HG02885 (cell line): ENCODE measurements around the gene CARMIL3.

Source experiments
- ATAC-seq: cut with Tn5 transposase; IDR thresholded peaks from one replicate; pipeline ENCODE4 v1.9.1; 2021; ENCODE audit warnings: mild to moderate bottlenecking; ENCODE audit not compliant: unreplicated experiment, poor library complexity

CARMIL3 gene

GRCh38 chr14:24060984-24061913 lies 9.4 kb downstream of the CARMIL3 start:
- no peak for ATAC-seq

DNA sequence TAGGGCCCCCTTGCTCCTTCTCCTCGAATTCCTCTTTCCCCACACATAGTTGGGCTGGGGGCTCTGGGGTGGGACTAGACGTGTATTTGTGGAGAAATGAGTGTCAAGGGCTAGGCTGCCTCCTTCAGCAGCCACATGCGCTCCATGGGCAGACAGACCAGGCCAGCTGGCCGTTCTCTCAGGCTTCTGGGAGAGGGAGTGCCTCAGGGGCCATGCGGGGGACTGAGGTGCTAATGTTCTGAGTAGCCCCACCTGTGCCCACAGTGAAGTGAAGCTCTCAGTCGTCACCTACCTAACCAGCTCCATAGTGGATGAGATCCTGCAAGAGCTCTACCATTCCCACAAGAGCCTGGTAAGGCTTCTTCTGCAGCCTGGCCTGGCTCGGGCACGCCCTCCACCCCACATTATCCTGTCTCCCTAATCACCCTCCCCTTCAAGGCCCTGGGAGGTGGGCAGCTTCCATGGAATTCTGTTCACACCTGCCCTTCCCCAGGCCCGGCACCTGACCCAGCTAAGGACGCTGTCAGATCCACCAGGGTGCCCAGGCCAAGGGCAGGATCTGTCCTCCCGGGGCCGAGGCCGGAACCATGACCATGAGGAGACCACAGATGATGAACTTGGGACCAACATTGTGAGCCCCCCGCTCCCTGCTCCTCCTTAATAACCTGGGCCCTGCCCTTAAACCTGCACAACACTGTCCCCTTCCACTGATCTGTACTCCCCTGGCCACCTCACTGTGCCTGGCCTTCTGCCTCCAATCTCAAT lies 10.6 kb downstream of the CARMIL3 start:
- ATAC-seq: no peak

DNA sequence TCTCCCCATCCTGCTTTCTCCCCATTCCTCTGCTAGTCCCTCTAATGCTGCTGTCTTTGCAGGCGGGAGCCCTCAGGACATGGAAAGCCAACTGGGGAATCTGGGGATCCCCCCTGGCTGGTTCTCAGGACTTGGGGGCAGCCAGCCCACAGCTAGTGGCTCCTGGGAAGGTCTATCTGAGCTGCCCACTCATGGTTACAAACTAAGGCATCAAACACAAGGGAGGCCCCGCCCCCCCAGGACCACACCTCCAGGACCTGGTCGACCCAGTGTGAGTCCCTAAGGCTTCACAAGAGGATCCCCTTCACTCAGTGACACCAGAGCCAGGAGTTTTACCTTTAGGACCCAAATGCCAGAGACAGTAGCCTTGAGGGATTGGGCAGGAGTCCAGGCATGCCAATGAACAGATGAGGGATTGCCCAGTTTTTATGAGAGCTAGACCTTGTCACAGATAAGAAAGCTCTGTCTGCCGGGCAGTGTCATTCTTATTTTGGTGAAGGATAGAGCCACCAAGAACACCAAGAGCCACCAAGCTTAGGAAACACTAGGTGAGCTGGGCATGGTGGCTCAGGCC lies 11.5 kb downstream of the CARMIL3 start:
- ATAC-seq: no peak

DNA sequence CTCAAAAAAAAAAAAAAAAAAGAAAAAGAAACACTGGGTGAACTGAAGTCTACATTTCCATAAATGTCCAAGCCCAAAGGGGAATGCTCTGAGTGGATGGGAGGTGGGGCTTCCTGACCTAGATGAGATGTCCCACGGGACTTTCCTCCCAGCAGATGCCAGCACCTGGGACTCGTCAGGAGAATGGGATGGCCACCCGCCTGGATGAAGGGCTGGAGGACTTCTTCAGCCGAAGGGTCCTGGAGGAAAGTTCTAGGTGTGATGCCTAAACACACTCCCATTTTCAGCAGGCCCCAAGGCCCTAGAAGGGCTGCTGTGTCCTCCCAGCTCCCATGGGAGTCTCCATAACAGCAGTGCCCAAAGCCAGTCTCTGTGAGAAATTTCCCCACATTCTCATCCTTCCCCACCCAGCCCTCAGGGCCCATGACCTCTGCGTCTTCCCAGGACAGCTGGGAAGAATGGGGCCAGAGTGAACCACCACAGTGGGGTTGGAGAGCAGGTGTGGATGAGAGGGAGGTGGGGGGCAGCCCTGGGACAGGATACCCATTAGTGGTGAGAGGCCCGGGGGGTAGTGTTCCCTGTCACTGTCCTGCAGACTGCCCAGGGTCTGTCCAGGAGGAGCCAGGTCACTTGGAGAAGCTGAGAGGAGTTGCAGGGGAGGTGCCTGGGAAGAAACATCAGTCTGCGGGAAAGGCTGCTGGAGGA lies 12.4 kb downstream of the CARMIL3 start:
- no peak for ATAC-seq

DNA sequence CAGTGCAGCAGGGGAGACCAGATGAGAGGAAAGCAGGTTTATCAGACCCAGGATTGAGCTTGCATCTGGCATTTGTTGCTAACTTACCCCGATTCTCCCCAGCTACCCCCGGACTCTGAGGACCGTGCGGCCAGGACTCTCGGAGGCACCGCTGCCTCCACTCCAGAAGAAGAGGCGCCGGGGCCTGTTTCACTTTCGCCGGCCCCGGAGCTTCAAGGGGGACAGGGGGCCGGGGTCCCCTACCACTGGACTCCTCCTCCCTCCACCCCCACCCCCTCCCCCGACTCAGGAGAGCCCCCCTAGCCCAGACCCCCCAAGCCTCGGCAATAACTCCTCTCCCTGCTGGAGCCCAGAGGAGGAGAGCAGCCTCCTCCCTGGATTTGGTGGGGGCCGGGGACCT lies 13.0 kb downstream of the CARMIL3 start:
- ATAC-seq: no peak

GRCh38 chr14:24065408-24065807 lies 13.6 kb downstream of the CARMIL3 start:
- ATAC-seq: no peak

DNA sequence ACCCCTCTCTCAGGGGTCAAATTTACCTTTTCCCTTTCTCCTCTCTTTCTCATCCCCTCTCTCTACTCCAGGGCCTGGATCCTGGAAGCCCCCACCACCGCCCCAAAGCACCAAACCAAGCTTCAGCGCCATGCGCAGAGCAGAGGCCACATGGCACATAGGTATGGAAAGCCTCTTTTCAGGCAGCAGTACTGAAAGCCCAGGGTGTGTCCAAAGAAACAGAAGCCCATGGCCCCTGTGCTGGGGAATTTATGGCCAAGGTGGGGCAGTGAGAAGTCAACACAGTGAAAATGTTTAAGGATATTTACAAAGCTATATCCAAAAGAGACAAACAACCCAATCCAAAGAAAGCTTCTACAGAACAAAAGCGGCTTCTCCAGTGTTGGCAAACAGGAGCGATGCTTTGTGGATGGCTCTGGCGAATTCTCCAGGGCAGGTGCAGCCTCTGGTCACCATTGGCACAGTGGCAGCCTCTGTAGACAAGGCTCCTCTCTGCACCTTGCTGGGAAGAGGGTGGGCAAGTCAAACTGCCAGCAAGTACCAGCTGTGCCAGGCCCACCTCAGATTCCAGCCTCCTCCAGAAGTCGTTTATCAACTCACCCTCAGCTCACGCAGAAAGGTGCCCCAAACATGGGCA lies 14.8 kb downstream of the CARMIL3 start:
- no peak for ATAC-seq

DNA sequence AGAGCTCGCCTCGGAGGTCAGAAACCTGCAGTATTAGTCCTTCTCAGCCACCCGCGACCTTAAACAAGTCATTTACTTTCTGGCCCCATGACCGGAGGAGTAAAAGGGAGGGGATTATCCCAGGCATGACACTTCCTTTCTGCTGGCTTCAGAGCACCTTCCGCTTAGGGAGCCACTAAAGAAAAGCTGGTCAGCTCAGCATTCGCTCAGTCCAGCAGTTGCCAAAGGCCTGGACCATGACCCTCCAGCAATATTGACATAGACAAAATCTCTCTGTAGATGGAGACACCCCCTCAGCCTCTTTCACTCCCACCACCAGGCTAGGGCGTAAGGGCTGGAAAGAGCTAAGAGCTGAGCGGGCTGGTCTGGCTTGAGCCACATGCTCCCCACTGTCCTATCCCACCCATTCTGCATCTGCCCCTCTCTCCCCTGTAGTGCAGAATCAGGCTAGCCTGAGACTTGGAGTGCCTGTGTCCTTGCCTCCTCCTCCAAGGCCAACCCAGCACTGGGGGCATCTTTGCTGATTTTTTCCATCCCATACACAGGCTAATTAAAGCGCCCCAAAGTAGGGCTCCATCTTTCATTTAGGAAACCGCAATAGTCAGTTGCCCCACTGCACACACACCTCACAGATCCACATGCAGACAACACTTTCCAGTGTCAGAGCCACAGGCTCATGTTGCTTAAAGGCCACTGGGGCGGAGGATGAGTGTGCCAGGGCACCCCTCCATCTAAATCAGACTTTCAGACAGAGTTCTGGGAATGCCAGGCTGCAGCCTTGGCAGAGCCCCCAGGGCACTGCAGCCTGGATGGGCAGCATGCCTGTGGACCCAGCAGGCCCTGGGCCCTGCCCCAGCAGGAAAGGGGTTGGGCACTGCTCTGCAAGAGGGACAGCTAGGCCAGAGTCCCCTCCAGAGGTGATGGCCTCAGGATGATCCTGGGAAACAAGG lies 15.6 kb downstream of the CARMIL3 start:
- ATAC-seq: no peak

DNA sequence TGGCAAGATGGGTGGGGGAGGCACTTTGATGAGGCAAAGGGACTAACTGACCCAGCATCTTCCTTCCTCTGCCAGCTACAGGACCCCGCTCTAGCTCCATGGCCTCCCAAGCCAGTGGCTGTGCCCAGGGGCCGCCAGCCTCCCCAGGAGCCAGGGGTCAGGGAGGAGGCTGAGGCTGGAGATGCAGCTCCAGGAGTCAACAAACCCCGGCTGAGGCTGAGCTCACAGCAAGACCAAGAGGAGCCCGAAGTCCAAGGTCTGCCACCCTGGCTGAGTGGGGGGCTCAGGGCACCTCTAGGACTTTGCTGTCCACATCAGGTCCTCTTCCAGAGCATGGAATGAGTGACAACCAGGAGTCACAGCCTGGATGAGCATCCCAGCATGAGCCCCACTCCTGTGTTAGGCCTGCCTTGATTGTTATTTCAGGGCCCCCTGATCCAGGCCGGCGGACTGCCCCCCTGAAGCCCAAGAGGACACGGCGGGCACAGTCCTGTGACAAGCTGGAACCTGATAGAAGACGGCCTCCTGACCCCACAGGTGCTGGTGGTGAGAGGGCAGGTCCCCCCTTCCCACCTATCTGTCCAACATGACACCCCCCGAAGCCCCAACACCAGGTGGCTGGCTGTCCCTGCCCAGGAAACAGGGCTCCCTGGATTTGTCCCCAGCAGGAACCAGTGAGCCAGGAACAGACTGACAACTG lies 17.1 kb downstream of the CARMIL3 start:
- no peak for ATAC-seq

GRCh38 chr14:24069411-24069735 lies 17.6 kb downstream of the CARMIL3 start:
- no peak for ATAC-seq

DNA sequence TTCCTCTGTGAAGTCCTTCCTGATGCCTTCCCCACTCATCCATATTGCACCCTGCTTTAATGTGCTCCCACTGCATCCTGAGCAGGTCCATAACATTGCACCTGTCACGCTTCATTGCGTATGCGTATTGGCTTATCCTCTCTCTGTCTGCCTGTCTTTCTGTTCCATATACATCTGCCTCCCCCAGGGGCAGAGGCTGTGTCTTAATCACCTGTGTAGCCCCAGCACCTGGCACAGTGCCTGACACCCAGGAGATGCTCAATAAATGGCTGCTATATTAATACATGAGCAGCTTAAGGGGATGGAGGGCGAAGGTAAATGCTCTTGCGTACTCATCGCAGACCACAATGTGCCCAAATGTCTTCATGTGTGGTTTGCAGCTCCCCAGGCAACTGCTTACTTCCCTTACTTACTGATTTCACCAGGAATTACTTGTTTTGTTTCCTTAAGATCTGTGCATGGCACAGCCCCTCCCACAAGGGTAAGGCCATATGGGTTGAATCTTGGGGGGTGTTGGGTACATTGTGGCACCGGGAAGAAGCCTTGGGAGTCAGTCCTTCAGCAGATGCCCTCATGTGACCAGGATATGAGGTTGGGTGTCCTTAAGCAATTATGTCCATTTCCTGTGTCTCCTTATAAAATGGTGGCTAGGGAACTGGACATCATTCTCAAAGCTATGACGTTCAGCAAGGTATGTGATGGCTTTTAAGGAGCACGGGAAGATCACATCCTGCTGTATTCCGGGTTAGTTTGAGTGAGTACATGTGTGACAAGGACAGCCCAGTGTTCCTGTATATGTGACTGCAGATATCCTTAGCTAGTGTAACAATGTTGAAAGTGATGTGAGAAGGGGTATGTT lies 18.7 kb downstream of the CARMIL3 start:
- ATAC-seq: no peak

- ATAC-seq: no peak
These were observed 19.4 kb downstream of the CARMIL3 start, which contains the start of gene CPNE6 for GRCh38 chr14:24071144-24071697. Gene CPNE6 (plus strand): TSS chr14:24071562. CDS start chr14:24072937, 1,375 bp downstream.

GRCh38 chr14:24071836-24072430 lies 20.1 kb downstream of the CARMIL3 start:
- no peak for ATAC-seq

DNA sequence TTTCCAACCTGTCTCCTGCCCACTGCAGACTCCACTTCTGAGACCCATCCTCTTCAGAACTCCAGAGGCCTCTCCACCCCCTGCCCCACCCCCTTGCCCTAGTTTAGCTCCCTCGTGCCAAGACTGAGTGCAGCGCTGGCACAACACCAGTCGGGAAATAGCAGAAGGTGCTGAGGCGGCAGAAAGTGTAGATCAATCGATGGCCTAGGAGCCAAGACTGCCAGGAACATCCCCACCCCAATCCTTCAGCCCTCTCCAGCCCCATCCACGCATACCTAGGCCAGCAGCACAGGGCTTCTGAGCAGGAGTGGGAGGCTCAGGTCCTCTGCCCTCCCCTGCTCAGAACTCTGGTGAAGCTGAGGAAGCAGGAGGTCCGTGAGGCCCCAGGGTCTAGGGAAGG lies 20.6 kb downstream of the CARMIL3 start:
- no peak for ATAC-seq

GRCh38 chr14:24072881-24073877 lies 21.4 kb downstream of the CARMIL3 start:
- ATAC-seq: no peak
